ENCODE results near the gene ZMYND10.

The ZMYND10 gene

GRCh38 chr3:50304601-50305000 is 40.9 kb downstream of the ZMYND10 start:
- Mint-ChIP-seq H3K36me3 (ENCODE audit: low read depth) (peaks cover 21% of the 10 kb centered on the region), H3K4me1 (peaks cover 22% of the 10 kb centered on the region), H3K27ac (no peak overlapping the region), H3K27me3 (ENCODE audit: low read depth, poor library complexity) (no peaks in the 10 kb centered on the region), H3K9me3 (peaks cover 41% of the 10 kb centered on the region), H3K4me3 (no peak overlapping the region)
- TF ChIP-seq CTCF (IDR thresholded peaks at IDR 0.05), result no peak
- DNase-seq, result no peak

GRCh38 chr3:50303013-50303815 is 42.3 kb downstream of the ZMYND10 start, which contains the start of gene HYAL1:
HYAL1 (minus strand) TSS chr3:50303574; CDS start chr3:50302956, 618 bp downstream.
- H3K4me3 Mint-ChIP-seq, result no peak within 1 kb of the TSS
- no peak for TF ChIP-seq CTCF (IDR thresholded peaks at IDR 0.05)
- no peak within 1 kb of the TSS for H3K27ac Mint-ChIP-seq
- H3K9me3 Mint-ChIP-seq, result peaks cover 27% of the 10 kb centered on the region
- peaks cover 5% of the 10 kb centered on the region for H3K27me3 Mint-ChIP-seq (ENCODE audit: low read depth, poor library complexity)
- H3K36me3 Mint-ChIP-seq (ENCODE audit: low read depth), result peaks cover 11% of the 10 kb centered on the region
- DNase-seq, result peak; percentile 40
- peaks cover 29% of the 10 kb centered on the region for H3K4me1 Mint-ChIP-seq

GRCh38 chr3:50302095-50303012 is 43.2 kb downstream of the ZMYND10 start:
- Mint-ChIP-seq H3K9me3 (peaks cover 19% of the 10 kb centered on the region), H3K4me3 (no peak overlapping the region), H3K4me1 (peaks cover 29% of the 10 kb centered on the region), H3K36me3 (ENCODE audit: low read depth) (peaks cover 11% of the 10 kb centered on the region), H3K27me3 (ENCODE audit: low read depth, poor library complexity) (peaks cover 5% of the 10 kb centered on the region), H3K27ac (no peak overlapping the region)
- no peak for DNase-seq
- TF ChIP-seq CTCF (IDR thresholded peaks at IDR 0.05), result no peak

GRCh38 chr3:50300681-50301254 is 44.8 kb downstream of the ZMYND10 start:
- H3K4me3 Mint-ChIP-seq, result peak overlapping the region; percentile 96
- H3K36me3 Mint-ChIP-seq (ENCODE audit: low read depth), result peaks cover 2% of the 10 kb centered on the region
- no peak for TF ChIP-seq CTCF (IDR thresholded peaks at IDR 0.05)
- H3K9me3 Mint-ChIP-seq, result peaks cover 3% of the 10 kb centered on the region
- H3K4me1 Mint-ChIP-seq, result peaks cover 29% of the 10 kb centered on the region
- H3K27me3 Mint-ChIP-seq (ENCODE audit: low read depth, poor library complexity), result peaks cover 5% of the 10 kb centered on the region
- H3K27ac Mint-ChIP-seq, result no peak overlapping the region
- DNase-seq, result no peak

GRCh38 chr3:50299929-50300680 is 45.4 kb downstream of the ZMYND10 start:
- Mint-ChIP-seq H3K27ac (peak overlapping the region; percentile 54), H3K36me3 (ENCODE audit: low read depth) (no peaks in the 10 kb centered on the region), H3K4me3 (peak overlapping the region; percentile 96), H3K9me3 (no peaks in the 10 kb centered on the region), H3K27me3 (ENCODE audit: low read depth, poor library complexity) (peaks cover 5% of the 10 kb centered on the region), H3K4me1 (peaks cover 29% of the 10 kb centered on the region)
- DNase-seq, result no peak
- no peak for TF ChIP-seq CTCF (IDR thresholded peaks at IDR 0.05)

Measured in nephron progenitor cell (in vitro differentiated cells).